PC-9 (cell line): ENCODE results near the gene PER1.

Experiments
- CTCF ChIP-seq: fragments of 200-600 bp; sonication (generic); conservative IDR thresholded peaks from 2 replicates; pipeline ENCODE4 v1.6.1; 2017; ENCODE audit warnings: mixed run types, antibody characterized with exemption, mild to moderate bottlenecking, moderate library complexity
- EZH2 ChIP-seq: fragments of 200-600 bp; sonication (generic); IDR thresholded peaks from 2 replicates; pipeline ENCODE4 v1.8.0; 2017; ENCODE audit warnings: antibody characterized with exemption, low read depth

DNA sequence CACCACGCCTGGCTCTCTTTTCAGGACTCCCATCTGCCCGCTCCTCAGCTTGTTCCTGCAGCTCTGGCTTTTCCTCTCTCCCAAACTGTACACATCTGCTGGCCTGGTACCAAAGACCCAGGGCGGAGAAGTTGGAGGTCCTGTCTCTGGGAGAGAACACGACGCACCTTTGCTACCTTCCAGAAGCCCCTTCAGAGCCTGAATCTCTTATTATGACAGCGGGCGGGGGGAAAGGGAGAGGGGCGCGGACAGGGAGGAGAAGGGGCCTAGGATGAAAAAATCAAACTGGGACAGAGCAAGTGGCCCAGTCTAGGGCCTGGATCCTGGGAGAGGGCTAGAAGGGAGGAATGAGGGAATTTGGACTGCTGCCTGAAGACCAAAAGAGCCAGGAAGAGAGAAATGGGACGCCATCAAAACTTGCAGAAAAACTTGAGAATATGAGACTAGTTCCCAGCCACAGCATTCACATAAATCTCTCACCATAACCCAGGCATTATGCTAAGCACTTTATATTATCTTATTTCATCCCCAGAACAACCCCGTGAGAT, 2.5 kb upstream of the PER1 start:
- TF ChIP-seq CTCF (no peak), EZH2 (no peak)
